H1 (cell line): ENCODE data around the gene CREBBP. TPM values are rescaled to one million over a fixed set of nuclear protein-coding genes. Genes with fewer than 3 reads are reported as not detected.

Experiments
- CHD7 ChIP-seq: fragments of 300-600 bp; sonication (generic); IDR thresholded peaks from 2 replicates; pipeline ENCODE4 v1.7.1; 2012; ENCODE audit warnings: low read length, moderate library complexity, mild to moderate bottlenecking, inconsistent platforms; ENCODE audit not compliant: insufficient replicate concordance
- GTF2F1 ChIP-seq: IDR thresholded peaks from 2 replicates; pipeline ENCODE4 v1.6.1; 2012; ENCODE audit warnings: low read depth, low read length, improper control_type of control experiment, borderline replicate concordance
- HDAC2 ChIP-seq, 2 experiments: fragments of 300-600 bp in 1 of 2; sonication (generic) in 1 of 2; IDR thresholded peaks; 2 replicates each; pipeline ENCODE4 v1.6.1; 2011 to 2012; ENCODE audit warnings: low read depth in 2 of 2, low read length in 2 of 2, mild to moderate bottlenecking in 2 of 2, moderate library complexity in 2 of 2, borderline replicate concordance in 1 of 2, inconsistent platforms in 1 of 2
- MAX ChIP-seq: IDR thresholded peaks from 2 replicates; pipeline ENCODE4 v1.6.1; 2012; ENCODE audit warnings: inconsistent platforms
- RNF2 ChIP-seq: fragments of 200-900, 300-1000 bp; sonication (generic); IDR thresholded peaks from 2 replicates; pipeline ENCODE4 v1.7.1; 2016; ENCODE audit warnings: borderline replicate concordance, low read depth, mild to moderate bottlenecking, antibody characterized with exemption, low read length; ENCODE audit not compliant: poor library complexity, severe bottlenecking; ENCODE audit errors: missing control alignments
- RXRA ChIP-seq: IDR thresholded peaks from 2 replicates; pipeline ENCODE4 v1.6.1; 2011; ENCODE audit warnings: low read depth, mild to moderate bottlenecking, low read length, moderate library complexity; ENCODE audit not compliant: insufficient read depth
- SUZ12 ChIP-seq: fragments of 200-600 bp; sonication (generic); IDR thresholded peaks from 2 replicates; pipeline ENCODE4 v1.6.1; 2012; ENCODE audit warnings: mild to moderate bottlenecking, inconsistent platforms, low read length, moderate library complexity, mixed read lengths
- polyA plus RNA-seq, 7 experiments: library from polyadenylated mRNA; depleted of rRNA in 3 of 7; stranded (reverse) in 5 of 7; unstranded in 2 of 7; fragments of >200 nt in 5 of 7; fragments of 200-250 nt in 2 of 7; gene quantifications; 1 replicate in 5 of 7; 2 replicates in 1 of 7; 4 replicates in 1 of 7; pipeline versions ENCODE4 v1.2.1 to v1.2.3, GENCODE V29; 2011 to 2013; ENCODE audit warnings: missing spikeins in 2 of 7, mixed read lengths in 2 of 7
- total RNA-seq: library from RNA; stranded (reverse); fragmentation: NEBNext Ultra II Directional; extraction: Animal tissue kit (Norgen Biotek cat#: 25700); gene quantifications from 2 replicates; pipeline ENCODE4 v1.2.1, GENCODE V29; 2021

CREBBP gene
- total and polyA plus RNA-seq, 2 of the 8 experiments (the other 6 are each of a cell fraction or from before 2014, with no cell fraction given), result 10.0 to 60.1 TPM

- TF ChIP-seq CHD7 (no peak), GTF2F1 (no peak), SUZ12 (no peak), RXRA (no peak), HDAC2 (IDR thresholded peaks at IDR 0.05; ENCODE audit: borderline replicate concordance in 1 of 2, low read depth in 2 of 2, low read length in 2 of 2) (no peak), RNF2 (no peak), MAX (no peak)
Measured at GRCh38 chr16:3754772-3755171, 125.7 kb downstream of the CREBBP start (continued).
